ENCODE data around the gene RPL26.
"Not testable (repeated sequence)": the region's sequence is repeated elsewhere in the genome, so short reads cannot be mapped to it uniquely, and the experiment has no call there.

The RPL26 gene

GRCh38 chr17:8394497-8394896 is 11.5 kb upstream of the RPL26 start:
- not testable (repeated sequence) for DNase-seq

- DNase-seq, result no peak
These were observed 10.7 kb upstream of the RPL26 start for GRCh38 chr17:8393470-8394231.

GRCh38 chr17:8392674-8393469 is 9.9 kb upstream of the RPL26 start:
- no peak for DNase-seq

- DNase-seq, result no peak
These were observed 9.3 kb upstream of the RPL26 start for GRCh38 chr17:8392274-8392673.

GRCh38 chr17:8391711-8392110 is 8.7 kb upstream of the RPL26 start:
- peak; percentile 57 for DNase-seq

- DNase-seq, result no peak
These were observed 5.1 kb upstream of the RPL26 start for GRCh38 chr17:8387914-8388651.

GRCh38 chr17:8386841-8387240 is 3.8 kb upstream of the RPL26 start:
- no peak for DNase-seq

GRCh38 chr17:8384801-8385378 is 1.9 kb upstream of the RPL26 start:
- DNase-seq, result peak; percentile 92

GRCh38 chr17:8382880-8383142 is 182 bp downstream of the RPL26 start:
- DNase-seq, result no peak

GRCh38 chr17:8382052-8382879 is 727 bp downstream of the RPL26 start:
- no peak for DNase-seq

- no peak for DNase-seq
These were observed 2.9 kb downstream of the RPL26 start for GRCh38 chr17:8380049-8380448.

GRCh38 chr17:8378117-8378516 is 4.9 kb downstream of the RPL26 start:
- not testable (repeated sequence) for DNase-seq

GRCh38 chr17:8377422-8377821 is 5.6 kb downstream of the RPL26 start:
- DNase-seq, result no peak

- peak; percentile 86 for DNase-seq
These were observed 6.5 kb downstream of the RPL26 start, which contains the start of gene KRABD2 for GRCh38 chr17:8376271-8377067. Gene KRABD2 (minus strand): TSS chr17:8376704.

GRCh38 chr17:8375738-8376259 is 7.2 kb downstream of the RPL26 start:
- DNase-seq, result no peak

- not testable (repeated sequence) for DNase-seq
These were observed 9.1 kb downstream of the RPL26 start for GRCh38 chr17:8373856-8374255.

GRCh38 chr17:8372422-8372821 is 10.6 kb downstream of the RPL26 start:
- DNase-seq, result no peak

- no peak for DNase-seq
These were observed 11.2 kb downstream of the RPL26 start for GRCh38 chr17:8371786-8372185.

GRCh38 chr17:8369944-8370343 is 13.0 kb downstream of the RPL26 start:
- DNase-seq, result no peak

- no peak for DNase-seq
These were observed 14.8 kb downstream of the RPL26 start for GRCh38 chr17:8368193-8368592.

GRCh38 chr17:8366231-8366630 is 16.8 kb downstream of the RPL26 start:
- peak; percentile 89 for DNase-seq
